B cell (primary cell): ENCODE data around the gene ZC2HC1B. TPM values are rescaled to one million over a fixed set of nuclear protein-coding genes. Genes with fewer than 3 reads are reported as not detected.

Source experiments
- ATAC-seq: fragments of 200-7000 bp; cut with Tn5 transposase; one replicate; pipeline ENCODE4 v1.10.0; 2021; ENCODE audit warnings: low read depth, mild to moderate bottlenecking, moderate number of reproducible peaks, moderate library complexity
- CTCF ChIA-PET: fragments of 350-600 bp; sonication (Branson Sonifier 250); formaldehyde crosslinking; loops from one replicate; lab custom pipeline; 2021; ENCODE audit warnings: antibody characterized with exemption, inconsistent platforms; lab: Charles Lee
- POLR2A ChIA-PET: fragments of 350-600 bp; sonication (Branson Sonifier 250); formaldehyde crosslinking; loops from one replicate; lab custom pipeline; 2021; ENCODE audit warnings: antibody characterized with exemption; lab: Charles Lee
- DNase-seq: peaks from one replicate; pipeline ENCODE4 v3.0.0; 2013
- H2AFZ ChIP-seq: 2 replicates; pipeline ENCODE4 v1.6.1; 2012; ENCODE audit warnings: mild to moderate bottlenecking, low read depth, low read length; ENCODE audit not compliant: insufficient read depth, poor library complexity, severe bottlenecking
- H3K27ac ChIP-seq, 2 donors: 1 replicate in 1 of 2; 2 replicates in 1 of 2; pipeline ENCODE4 v1.5.1; 2012 to 2013; ENCODE audit warnings: low read length in 2 of 2, mild to moderate bottlenecking in 2 of 2, moderate library complexity in 1 of 2
- H3K27me3 ChIP-seq, 4 experiments: fragments of 200-600 bp in 1 of 4; sonication (generic) in 1 of 4; replicated peaks in 1 of 4; 1 replicate in 2 of 4; 2 replicates in 2 of 4; pipeline versions ENCODE4 v1.6.1 to v1.7.0; 2013 to 2016; ENCODE audit warnings: low read length in 3 of 4, mild to moderate bottlenecking in 2 of 4, mixed read lengths in 1 of 4, moderate library complexity in 1 of 4; ENCODE audit not compliant: insufficient read depth in 4 of 4, control insufficient read depth in 3 of 4; ENCODE audit errors: control extremely low read depth in 1 of 4
- H3K36me3 ChIP-seq, 2 experiments: replicated peaks in 1 of 2; 1 replicate in 1 of 2; 2 replicates in 1 of 2; pipeline versions ENCODE4 v1.6.1 to v1.7.1; 2013; ENCODE audit warnings: low read length in 1 of 2; ENCODE audit not compliant: insufficient read depth in 2 of 2, control insufficient read depth in 1 of 2; ENCODE audit errors: control extremely low read depth in 1 of 2, extremely low read depth in 1 of 2
- H3K4me1 ChIP-seq, 2 donors: fragments of 200-600 bp in 1 of 2; sonication (generic) in 1 of 2; 1 replicate in 1 of 2; 2 replicates in 1 of 2; pipeline versions ENCODE4 v1.5.1 to v1.6.1; 2013 to 2017; ENCODE audit warnings: low read length in 2 of 2; ENCODE audit not compliant: control insufficient read depth in 2 of 2, insufficient read depth in 2 of 2
- H3K4me2 ChIP-seq: replicated peaks from 2 replicates; pipeline ENCODE3; 2012; ENCODE audit warnings: mild to moderate bottlenecking, low read depth, low read length; ENCODE audit not compliant: poor library complexity, severe bottlenecking
- H3K4me3 ChIP-seq, 5 experiments: fragments of 200-600 bp in 1 of 5; sonication (generic) in 1 of 5; 1 replicate in 3 of 5; 2 replicates in 2 of 5; pipeline versions ENCODE4 v1.5.1 to v1.7.0; 2011 to 2016; ENCODE audit warnings: low read length in 4 of 5, mild to moderate bottlenecking in 4 of 5, low read depth in 2 of 5, control low read depth in 1 of 5, moderate library complexity in 1 of 5; ENCODE audit not compliant: insufficient read depth in 1 of 5; ENCODE audit errors: control extremely low read depth in 1 of 5, extremely low read depth in 1 of 5
- H3K79me2 ChIP-seq: fragments of 200-600 bp; sonication (generic); one replicate; pipeline ENCODE4 v1.6.0; 2016; ENCODE audit warnings: low read length; ENCODE audit not compliant: control insufficient read depth, insufficient read depth
- H3K9ac ChIP-seq: fragments of 200-600 bp; sonication (generic); 2 replicates; pipeline ENCODE4 v1.6.1; 2017; ENCODE audit warnings: mild to moderate bottlenecking, low read length, moderate library complexity
- H3K9me3 ChIP-seq, 3 donors: one replicate each; pipeline versions ENCODE4 v1.6.1 to v1.7.1; 2013; ENCODE audit warnings: low read length in 2 of 3; ENCODE audit not compliant: control insufficient read depth in 2 of 3, insufficient read depth in 1 of 3; ENCODE audit errors: control extremely low read depth in 1 of 3
- H4K20me1 ChIP-seq: 2 replicates; pipeline ENCODE4 v1.6.0; 2012; ENCODE audit warnings: mild to moderate bottlenecking, low read length; ENCODE audit not compliant: insufficient read depth, control insufficient read depth, poor library complexity, severe bottlenecking
- H3K27ac Mint-ChIP-seq: one replicate; pipeline ENCODE4 v1.8.0; 2021; ENCODE audit warnings: mixed read lengths
- H3K27me3 Mint-ChIP-seq: one replicate; pipeline ENCODE4 v1.8.0; 2021; ENCODE audit warnings: mixed read lengths
- H3K4me1 Mint-ChIP-seq: one replicate; pipeline ENCODE4 v1.8.0; 2021; ENCODE audit warnings: mixed read lengths
- H3K4me3 Mint-ChIP-seq: one replicate; pipeline ENCODE4 v1.8.0; 2021; ENCODE audit warnings: mixed read lengths
- H3K9me3 Mint-ChIP-seq: one replicate; pipeline ENCODE4 v1.8.0; 2022; ENCODE audit warnings: mixed read lengths; ENCODE audit not compliant: insufficient read depth
- EZH2 ChIP-seq: IDR thresholded peaks from 2 replicates; pipeline ENCODE4 v1.6.1; 2012; ENCODE audit warnings: borderline replicate concordance, low read depth, mild to moderate bottlenecking, moderate library complexity, low read length; ENCODE audit not compliant: insufficient read depth, poor library complexity, severe bottlenecking
- WGBS: methylation state at CpG from one replicate; pipeline ENCODE4 v1.1.5; 2013; ENCODE audit warnings: missing lambda C conversion rate; ENCODE audit not compliant: insufficient coverage; 5-methylcytosine and 5-hydroxymethylcytosine counted together
- intact Hi-C: fragments of 100-400 bp; cut with micrococcal nuclease; formaldehyde crosslinking; loops from one replicate; pipeline ENCODE4 v1.10.0; 2022
- polyA plus RNA-seq: library from polyadenylated mRNA; depleted of rRNA; stranded (reverse); fragments of >200 nt; gene quantifications from 2 replicates; pipeline ENCODE4 v1.2.3, GENCODE V29; 2012
- total RNA-seq, 2 donors: library from RNA; stranded (reverse); fragments of 120-200 nt in 1 of 2; gene quantifications; 1 replicate in 1 of 2; 2 replicates in 1 of 2; pipeline versions ENCODE4 v1.2.3 to v1.2.4, GENCODE V29; 2013 to 2022
- TF ChIP-seq, protein P1 (sequence below): fragments of 200-600 bp; IDR thresholded peaks from one replicate; pipeline ENCODE4 v1.8.0; 2022; ENCODE audit warnings: antibody characterized with exemption, mild to moderate bottlenecking

ZC2HC1B gene
- total and polyA plus RNA-seq, 2 donors (not counting 1 experiment from before 2014, with no cell fraction given): 0.51 to 0.84 TPM

- Histone ChIP-seq H3K79me2 (no peaks in the 10 kb centered on the region), H3K36me3 (peaks cover 0 to 4% of the 10 kb centered on the region in 2 experiments), H3K9me3 (no peaks in the 10 kb centered on the region), H2AFZ (no peak overlapping the region), H3K27ac (no peak overlapping the region), H3K4me3 (no peak overlapping the region), H4K20me1 (no peaks in the 10 kb centered on the region), H3K4me2 (no peak overlapping the region), H3K27me3 (no peaks in the 10 kb centered on the region), H3K9ac (no peak overlapping the region), H3K4me1 (no peaks in the 10 kb centered on the region)
- H3K9me3 Mint-ChIP-seq: no peaks in the 10 kb centered on the region
- no peaks in the 10 kb centered on the region for H3K4me1 Mint-ChIP-seq
- H3K27ac Mint-ChIP-seq: no peak overlapping the region
- 100% methylated on average over 1 of the region's 3 CpGs for WGBS
- ATAC-seq (no peak), DNase-seq (no peak)
- ChIA-PET POLR2A (no interaction called here), CTCF (interaction anchor here (0.6 to 1.5 kb wide), 2 partner anchors 11 to 52 kb away, joined by 3 to 5 read pairs; no protein-coding TSS in a partner anchor)
- no peak overlapping the region for H3K4me3 Mint-ChIP-seq
- no peaks in the 10 kb centered on the region for H3K27me3 Mint-ChIP-seq
- no peak for TF ChIP-seq EZH2
- TF ChIP-seq, protein P1, sequence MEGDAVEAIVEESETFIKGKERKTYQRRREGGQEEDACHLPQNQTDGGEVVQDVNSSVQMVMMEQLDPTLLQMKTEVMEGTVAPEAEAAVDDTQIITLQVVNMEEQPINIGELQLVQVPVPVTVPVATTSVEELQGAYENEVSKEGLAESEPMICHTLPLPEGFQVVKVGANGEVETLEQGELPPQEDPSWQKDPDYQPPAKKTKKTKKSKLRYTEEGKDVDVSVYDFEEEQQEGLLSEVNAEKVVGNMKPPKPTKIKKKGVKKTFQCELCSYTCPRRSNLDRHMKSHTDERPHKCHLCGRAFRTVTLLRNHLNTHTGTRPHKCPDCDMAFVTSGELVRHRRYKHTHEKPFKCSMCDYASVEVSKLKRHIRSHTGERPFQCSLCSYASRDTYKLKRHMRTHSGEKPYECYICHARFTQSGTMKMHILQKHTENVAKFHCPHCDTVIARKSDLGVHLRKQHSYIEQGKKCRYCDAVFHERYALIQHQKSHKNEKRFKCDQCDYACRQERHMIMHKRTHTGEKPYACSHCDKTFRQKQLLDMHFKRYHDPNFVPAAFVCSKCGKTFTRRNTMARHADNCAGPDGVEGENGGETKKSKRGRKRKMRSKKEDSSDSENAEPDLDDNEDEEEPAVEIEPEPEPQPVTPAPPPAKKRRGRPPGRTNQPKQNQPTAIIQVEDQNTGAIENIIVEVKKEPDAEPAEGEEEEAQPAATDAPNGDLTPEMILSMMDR: no peak
- intact Hi-C loops: no loop called here
These were observed 86.6 kb downstream of the ZC2HC1B start for GRCh38 chr6:143950875-143951274.

DNA sequence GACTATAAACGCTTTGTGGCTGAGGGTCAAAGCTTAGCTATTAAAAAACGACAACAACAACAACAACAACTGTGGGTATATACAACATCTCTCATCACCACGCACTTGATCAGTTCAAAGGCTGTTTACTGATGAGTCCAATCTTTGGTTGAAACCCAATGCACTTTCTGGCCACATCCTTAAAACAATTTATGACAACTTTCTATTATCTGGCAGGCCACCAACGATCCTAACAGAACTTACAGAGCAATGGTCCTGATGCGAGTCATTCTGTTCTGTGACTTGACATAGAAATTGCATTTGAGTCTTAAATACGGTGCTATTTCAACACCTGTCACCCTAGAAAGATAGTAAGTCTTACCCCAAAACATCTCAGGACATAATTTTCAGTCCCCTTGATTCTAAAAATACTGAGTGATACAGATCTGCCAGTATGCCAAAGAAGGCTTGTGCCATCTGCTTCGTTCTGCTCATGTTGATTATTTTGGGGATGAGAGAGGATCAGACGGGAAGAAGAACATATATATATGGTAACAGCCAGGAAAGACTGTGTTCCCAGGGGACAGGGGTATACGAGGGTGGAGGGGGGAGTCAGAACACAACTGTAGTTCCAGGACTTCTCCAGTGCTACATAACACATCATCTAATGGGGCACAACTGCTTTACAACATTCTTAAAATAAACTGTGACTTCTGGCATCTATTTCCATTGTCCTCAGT lies 87.9 kb downstream of the ZC2HC1B start:
- Histone ChIP-seq H3K36me3 (no peaks in the 10 kb centered on the region), H4K20me1 (no peaks in the 10 kb centered on the region), H3K4me3 (no peak overlapping the region), H3K27me3 (no peaks in the 10 kb centered on the region), H3K4me2 (no peak overlapping the region), H3K4me1 (no peaks in the 10 kb centered on the region), H3K9me3 (no peaks in the 10 kb centered on the region), H3K9ac (no peak overlapping the region), H2AFZ (no peak overlapping the region), H3K27ac (no peak overlapping the region), H3K79me2 (no peaks in the 10 kb centered on the region)
- intact Hi-C loops: no loop called here
- ATAC-seq (no peak), DNase-seq (no peak)
- Mint-ChIP-seq H3K4me1 (no peaks in the 10 kb centered on the region), H3K9me3 (no peaks in the 10 kb centered on the region), H3K4me3 (no peak overlapping the region), H3K27ac (no peak overlapping the region), H3K27me3 (no peaks in the 10 kb centered on the region)
- POLR2A ChIA-PET: no interaction called here
- CTCF ChIA-PET: interaction anchor here (1.3 kb wide), 1 partner anchor 12 kb away, joined by 3 read pairs; no protein-coding TSS in a partner anchor
- no peak for TF ChIP-seq EZH2
- TF ChIP-seq, protein P1: no peak
- WGBS: 82% methylated on average over 7 of the region's 9 CpGs
